IMR-90 (cell line): ENCODE results near the gene NUDT16. TPM values are rescaled to one million over a fixed set of nuclear protein-coding genes. Genes with fewer than 3 reads are reported as not detected.

ENCODE experiments used
- ATAC-seq: fragments of 200-7000 bp; cut with Tn5 transposase; 2 replicates; pipeline ENCODE4 v1.9.1; 2020; ENCODE audit warnings: low read depth, mild to moderate bottlenecking, moderate library complexity
- BruUV-seq: library from RNA; stranded (reverse); fragments of 400-500 nt; replicated peaks from 2 replicates; lab custom pipeline; 2021; lab: Mats Ljungman, UMichigan
- CTCF ChIA-PET: fragments of 300-600 bp; formaldehyde crosslinking; extraction: SDS; loops from one replicate; lab custom pipeline; 2021; ENCODE audit warnings: antibody characterized with exemption; lab: Yijun Ruan, JAX
- POLR2A ChIA-PET: fragments of 300-600 bp; sonication (Branson Sonifier 250); formaldehyde crosslinking; loops from one replicate; lab custom pipeline; 2022; ENCODE audit warnings: antibody characterized with exemption; ENCODE audit not compliant: unreplicated experiment; lab: Charles Lee
- DNase-seq: peaks from one replicate; pipeline ENCODE4 v3.0.0; 2013
- H2AFZ ChIP-seq: replicated peaks from 2 replicates; pipeline ENCODE3; 2013; ENCODE audit warnings: low read length, mild to moderate bottlenecking; ENCODE audit not compliant: poor library complexity
- H2AK5ac ChIP-seq: 2 replicates; pipeline ENCODE4 v1.6.1; 2013; ENCODE audit warnings: low read depth, low read length, inconsistent platforms
- H2AK9ac ChIP-seq: replicated peaks from 2 replicates; pipeline ENCODE3; 2013; ENCODE audit warnings: mild to moderate bottlenecking, low read depth, low read length, moderate library complexity; ENCODE audit not compliant: poor library complexity
- H2BK120ac ChIP-seq: 2 replicates; pipeline ENCODE4 v1.6.1; 2013; ENCODE audit warnings: low read depth, low read length, inconsistent platforms
- H2BK15ac ChIP-seq: 3 replicates; pipeline ENCODE4 v1.6.1; 2013; ENCODE audit warnings: low read depth, low read length, inconsistent platforms
- H2BK20ac ChIP-seq: 2 replicates; pipeline ENCODE4 v1.6.1; 2013; ENCODE audit warnings: low read depth, mild to moderate bottlenecking, inconsistent platforms, low read length, moderate library complexity
- H2BK5ac ChIP-seq: 2 replicates; pipeline ENCODE4 v1.6.1; 2013; ENCODE audit warnings: mild to moderate bottlenecking, low read depth, low read length, inconsistent platforms; ENCODE audit not compliant: poor library complexity, severe bottlenecking
- H3K14ac ChIP-seq: replicated peaks from 2 replicates; pipeline ENCODE4 v1.6.1; 2013; ENCODE audit warnings: low read depth, low read length, inconsistent platforms
- H3K18ac ChIP-seq: 2 replicates; pipeline ENCODE4 v1.6.1; 2013; ENCODE audit warnings: low read depth, low read length, control low read depth
- H3K23ac ChIP-seq: 2 replicates; pipeline ENCODE4 v1.6.1; 2013; ENCODE audit warnings: low read depth, low read length, inconsistent platforms
- H3K27ac ChIP-seq: 2 replicates; pipeline ENCODE4 v1.5.1; 2013; ENCODE audit warnings: mild to moderate bottlenecking, control low read depth, low read length; ENCODE audit not compliant: insufficient read depth
- H3K27me3 ChIP-seq: 2 replicates; pipeline ENCODE4 v1.6.1; 2013; ENCODE audit warnings: low read length; ENCODE audit not compliant: control insufficient read depth, insufficient read depth
- H3K36me3 ChIP-seq: 2 replicates; pipeline ENCODE4 v1.6.1; 2013; ENCODE audit warnings: low read length, mixed read lengths; ENCODE audit not compliant: control insufficient read depth, insufficient read depth
- H3K4ac ChIP-seq: 2 replicates; pipeline ENCODE4 v1.6.1; 2013; ENCODE audit warnings: low read depth, low read length, inconsistent platforms
- H3K4me1 ChIP-seq: 2 replicates; pipeline ENCODE4 v1.6.1; 2013; ENCODE audit warnings: low read length, mixed read lengths; ENCODE audit not compliant: control insufficient read depth, insufficient read depth
- H3K4me2 ChIP-seq: 2 replicates; pipeline ENCODE4 v1.6.1; 2013; ENCODE audit warnings: low read depth, mild to moderate bottlenecking, control low read depth, low read length, moderate library complexity
- H3K4me3 ChIP-seq: 2 replicates; pipeline ENCODE4 v1.5.1; 2013; ENCODE audit warnings: low read depth, mild to moderate bottlenecking, control low read depth, low read length, moderate library complexity; ENCODE audit not compliant: insufficient read depth
- H3K56ac ChIP-seq: 2 replicates; pipeline ENCODE4 v1.6.1; 2013; ENCODE audit warnings: low read length, inconsistent platforms; ENCODE audit not compliant: insufficient read depth; ENCODE audit errors: extremely low read depth
- H3K79me1 ChIP-seq, 2 experiments: 2 replicates each; pipeline ENCODE4 v1.6.1; 2013; ENCODE audit warnings: low read length in 2 of 2, inconsistent platforms in 1 of 2, low read depth in 1 of 2
- H3K9ac ChIP-seq: 2 replicates; pipeline ENCODE4 v1.6.1; 2013; ENCODE audit warnings: low read depth, low read length, control low read depth
- H3K9me1 ChIP-seq: 2 replicates; pipeline ENCODE4 v1.6.1; 2013; ENCODE audit warnings: low read length, inconsistent platforms; ENCODE audit not compliant: insufficient read depth
- H3K9me3 ChIP-seq: 2 replicates; pipeline ENCODE4 v1.6.1; 2013; ENCODE audit warnings: low read length; ENCODE audit not compliant: control insufficient read depth, insufficient read depth
- H4K20me1 ChIP-seq: 2 replicates; pipeline ENCODE4 v1.6.1; 2013; ENCODE audit warnings: low read length, inconsistent platforms; ENCODE audit not compliant: insufficient read depth
- H4K5ac ChIP-seq: 2 replicates; pipeline ENCODE4 v1.6.1; 2013; ENCODE audit warnings: mild to moderate bottlenecking, low read depth, low read length, control low read depth
- H4K8ac ChIP-seq, 2 experiments: 2 replicates each; pipeline ENCODE4 v1.6.1; 2013; ENCODE audit warnings: low read depth in 2 of 2, low read length in 2 of 2, control low read depth in 1 of 2, inconsistent platforms in 1 of 2
- H4K91ac ChIP-seq: 2 replicates; pipeline ENCODE4 v1.6.1; 2013; ENCODE audit warnings: low read depth, low read length, inconsistent platforms; ENCODE audit not compliant: insufficient read depth
- CEBPB ChIP-seq: IDR thresholded peaks from 2 replicates; pipeline ENCODE4 v1.6.1; 2012; ENCODE audit warnings: low read depth, low read length, improper control_type of control experiment
- FOS ChIP-seq: fragments of 150-350 bp; IDR thresholded peaks from 2 replicates; pipeline ENCODE4 v1.6.1; 2016; ENCODE audit warnings: low read depth, low read length
- WGBS, 2 experiments: methylation state at CpG; one replicate each; pipeline versions ENCODE4 v1.1.5 to v1.1.7; 2013; ENCODE audit warnings: missing lambda C conversion rate in 2 of 2; ENCODE audit not compliant: insufficient read length in 1 of 2; ENCODE audit errors: extremely low coverage in 2 of 2; 5-methylcytosine and 5-hydroxymethylcytosine counted together
- dilution Hi-C: fragments of 300-500 bp; cut with HindIII; formaldehyde crosslinking; loops from one replicate; pipeline ENCODE4 v1.14.3; 2018; ENCODE audit warnings: low sequenced_read_pairs; ENCODE audit not compliant: unreplicated experiment
- in situ Hi-C: fragments of 300-500 bp; cut with MboI; formaldehyde crosslinking; loops from 3 replicates; pipeline ENCODE4 v1.14.3; 2019; ENCODE audit warnings: low sequenced_read_pairs, inconsistent platforms, mixed read lengths
- intact Hi-C: fragments of 100-400 bp; cut with micrococcal nuclease; formaldehyde crosslinking; loops from 2 replicates; pipeline ENCODE4 v1.10.0; 2022
- polyA plus RNA-seq, 3 experiments: library from polyadenylated mRNA; depleted of rRNA; stranded (reverse); fragments of >200 nt; gene quantifications; 2 replicates each; pipeline ENCODE4 v1.2.3, GENCODE V29; 2012; ENCODE audit warnings: low replicate concordance in 1 of 3
- total RNA-seq: library from RNA; depleted of rRNA; stranded (reverse); fragments of >200 nt; gene quantifications from 2 replicates; pipeline ENCODE4 v1.2.3, GENCODE V29; 2012

The NUDT16 gene
- total and polyA plus RNA-seq, 2 of the 4 experiments (the other 2 are of a cell fraction), result 8.9 to 10.4 TPM

- Histone ChIP-seq H4K5ac (no peak overlapping the region), H4K20me1 (no peaks in the 10 kb centered on the region), H2BK15ac (no peak overlapping the region), H2AK5ac (no peak overlapping the region), H2BK20ac (no peak overlapping the region), H3K56ac (no peak overlapping the region), H3K4me1 (no peaks in the 10 kb centered on the region), H3K9me1 (no peaks in the 10 kb centered on the region), H3K27ac (no peak overlapping the region), H3K36me3 (no peaks in the 10 kb centered on the region), H4K8ac (no peak overlapping the region), H3K27me3 (no peaks in the 10 kb centered on the region), H2AFZ (no peak overlapping the region), H2BK5ac (no peak overlapping the region), H3K23ac (no peak overlapping the region), H3K79me1 (no peaks in the 10 kb centered on the region), H3K4ac (no peak overlapping the region), H3K4me3 (no peak overlapping the region), H3K4me2 (no peak overlapping the region), H3K14ac (no peak overlapping the region), H2AK9ac (no peak overlapping the region), H3K9me3 (no peaks in the 10 kb centered on the region), H4K91ac (no peak overlapping the region), H2BK120ac (no peak overlapping the region), H3K9ac (no peak overlapping the region), H3K18ac (no peak overlapping the region)
- DNase-seq (no peak), ATAC-seq (no peak)
- intact Hi-C loops, result no loop called here
- in situ Hi-C loops, result no loop called here
- dilution Hi-C loops, result no loop called here
- BruUV-seq, result no TSS peak
- TF ChIP-seq CEBPB (no peak), FOS (no peak)
- ChIA-PET CTCF (interaction anchor here (1.5 kb wide), 1 partner anchor 316 kb away, joined by 4 read pairs; no protein-coding TSS in a partner anchor), POLR2A (interaction anchor here (0.6 kb wide), 1 partner anchor 358 kb away, joined by 4 read pairs; no protein-coding TSS in a partner anchor)
- WGBS, 2 experiments, result 100% methylated on average over 4 of the region's 5 CpGs; no CpG with 5 or more reads in 1 of the 2 experiments
Measured at GRCh38 chr3:131349454-131349853, 32.1 kb upstream of the NUDT16 start.
